ENCODE results near the gene TSPAN19. TPM values are rescaled to one million over a fixed set of nuclear protein-coding genes. Genes with fewer than 3 reads are reported as not detected.

Gene TSPAN19
- total RNA-seq, result 0.41 TPM

GRCh38 chr12:85036234-85036707 is at the start of gene TSPAN19, which contains the start of gene LRRIQ1:
TSPAN19 (minus strand) TSS chr12:85036277; CDS start chr12:85029946, 6,331 bp downstream.
LRRIQ1 (plus strand) TSS chr12:85036351; CDS start chr12:85038177, 1,826 bp downstream.

Other genes with a start within 250 kb of the TSPAN19 start
- 0.58 TPM for gene SLC6A15, start 123.5 kb downstream of the TSPAN19 start, total RNA-seq
- gene LRRIQ1, start 74 bp upstream of the TSPAN19 start, total RNA-seq, result 17.0 TPM
- gene ALX1, start 243.9 kb upstream of the TSPAN19 start, total RNA-seq, result 40.2 TPM

Measured in metanephros (tissue), 1 donor.